GM21390 (cell line): Measurements from ENCODE around the gene WDR88.
"Not testable (repeated sequence)": the region's sequence is repeated elsewhere in the genome, so short reads cannot be mapped to it uniquely, and the experiment has no call there.

ENCODE experiments used
- ATAC-seq: cut with Tn5 transposase; IDR thresholded peaks from one replicate; pipeline ENCODE4 v1.9.1; 2021; ENCODE audit not compliant: unreplicated experiment

The WDR88 gene

DNA sequence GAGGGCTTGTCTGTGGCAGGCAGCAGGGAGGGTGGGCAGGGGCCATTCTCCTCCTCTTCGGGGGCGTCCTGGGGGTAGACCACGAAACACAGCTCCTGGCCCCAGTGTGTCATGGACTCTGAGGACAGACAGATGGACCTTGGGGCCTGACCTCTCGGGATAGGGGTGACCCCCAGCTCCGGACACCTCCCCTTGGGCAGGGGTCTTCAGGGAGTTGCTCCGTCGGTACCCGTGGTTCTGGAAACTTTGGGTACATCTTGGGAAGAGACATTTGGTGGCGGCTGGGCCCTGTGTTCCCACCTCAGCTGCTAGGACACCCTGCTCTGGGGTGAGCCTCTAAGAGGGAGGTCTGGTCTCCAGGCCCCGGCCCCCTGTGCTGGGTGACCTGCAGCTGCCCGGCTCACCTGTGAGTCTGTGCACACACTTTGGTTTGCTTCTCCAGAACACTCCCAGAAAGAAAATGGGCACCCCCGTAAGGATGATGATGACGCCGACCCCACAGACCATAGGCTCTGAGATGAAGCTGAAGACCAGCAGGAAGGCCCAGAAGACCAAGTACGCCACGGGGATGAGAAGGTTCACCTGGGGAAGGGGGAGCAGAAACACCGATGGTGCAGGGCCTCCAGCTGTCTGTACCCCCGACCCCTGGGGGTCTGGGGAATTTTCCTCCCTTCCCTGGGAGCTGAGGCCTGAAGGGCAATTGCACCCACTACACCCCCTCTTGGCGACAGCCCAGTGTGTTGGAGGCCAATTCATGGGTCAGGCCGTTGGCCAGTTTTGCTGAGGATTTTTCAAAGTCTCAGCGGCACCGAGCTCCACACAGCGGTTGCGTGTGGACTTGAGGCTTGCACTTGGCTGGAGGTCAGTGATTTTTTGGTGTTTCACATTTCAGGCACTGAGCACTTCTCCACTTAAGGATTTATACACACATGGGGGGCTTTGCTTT lies 77.3 kb downstream of the WDR88 start:
- no peak for ATAC-seq

DNA sequence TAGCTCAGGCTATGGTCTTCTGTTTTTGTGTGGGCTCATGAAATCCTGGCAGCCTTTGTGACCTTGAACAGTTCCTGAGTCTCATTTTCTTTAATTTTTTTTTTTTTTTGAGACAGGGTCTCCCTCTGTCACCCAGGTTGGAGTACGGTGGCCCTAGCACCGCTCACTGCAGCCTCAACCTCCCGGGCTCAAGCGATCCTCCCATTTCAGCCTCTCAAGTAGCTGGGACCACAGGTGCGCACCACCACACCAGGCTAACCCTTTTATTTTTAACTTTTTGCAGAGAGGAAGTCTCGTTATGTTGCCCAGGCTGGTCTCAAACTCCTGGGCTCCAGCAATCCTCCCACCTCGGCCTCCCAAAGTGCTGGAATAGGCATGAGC lies 77.9 kb downstream of the WDR88 start:
- ATAC-seq, result not testable (repeated sequence)

DNA sequence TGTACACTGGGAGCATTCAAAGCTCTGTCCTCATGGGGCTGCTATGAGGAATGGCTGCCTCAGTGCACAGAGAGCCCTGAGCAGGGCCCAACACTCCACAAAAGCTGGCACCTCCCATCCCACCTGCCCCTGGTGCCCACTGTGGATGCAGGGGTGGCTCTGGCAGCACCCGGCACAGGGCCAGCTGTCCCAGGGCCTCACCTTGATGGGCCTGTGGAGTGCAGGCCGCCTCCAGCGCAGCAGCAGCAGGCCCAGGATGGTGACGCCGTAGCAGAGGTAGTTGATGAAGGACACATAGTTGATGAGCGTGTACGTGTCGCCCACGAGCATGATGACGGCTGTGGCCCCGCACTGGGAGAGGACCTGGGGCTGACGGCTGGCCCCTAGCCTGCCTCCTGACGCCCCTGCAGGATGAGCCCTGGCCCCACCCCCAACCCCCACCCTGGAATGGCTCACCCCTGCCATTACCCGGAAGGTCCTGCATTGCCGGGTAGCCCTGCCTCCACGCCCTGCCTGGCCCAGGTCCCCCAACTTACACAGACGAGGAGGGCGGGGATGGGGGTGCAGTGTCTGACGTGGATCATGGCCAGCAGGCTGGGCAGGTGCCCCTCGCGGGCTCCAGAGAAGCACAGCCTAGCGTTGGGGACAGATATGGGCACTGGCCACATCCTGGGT lies 78.5 kb downstream of the WDR88 start:
- no peak for ATAC-seq

DNA sequence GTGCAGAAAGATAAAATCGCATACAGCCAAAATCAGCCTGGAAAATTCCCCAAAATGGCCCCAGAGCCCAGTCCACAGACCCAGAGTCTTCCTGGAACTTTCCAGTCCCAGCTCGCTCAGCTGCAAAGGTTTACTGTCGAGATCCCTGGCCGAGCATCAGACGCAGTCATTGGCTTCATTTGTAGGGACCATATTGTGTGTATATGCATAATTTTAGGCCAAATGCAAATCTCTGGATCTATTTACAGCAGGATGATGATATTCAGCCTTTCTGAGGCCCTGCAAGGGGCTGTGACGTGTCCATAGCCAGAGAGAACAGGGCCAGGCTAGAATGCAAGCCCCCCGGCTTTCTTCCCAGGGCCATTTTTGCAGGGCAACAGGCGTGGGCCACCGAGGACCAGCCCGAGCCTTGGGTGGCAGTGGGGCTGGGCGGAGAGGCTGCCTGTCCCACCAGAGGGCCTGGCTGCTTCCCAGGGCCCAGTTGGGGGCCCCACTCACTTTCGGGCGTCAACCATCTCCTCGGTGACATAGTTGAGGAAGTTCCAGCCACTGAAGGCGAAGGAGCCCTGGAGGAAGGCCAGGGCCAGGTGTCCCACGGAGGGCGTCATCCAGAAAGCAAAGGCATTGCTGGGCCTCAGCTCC lies 80.0 kb downstream of the WDR88 start:
- ATAC-seq, result no peak

DNA sequence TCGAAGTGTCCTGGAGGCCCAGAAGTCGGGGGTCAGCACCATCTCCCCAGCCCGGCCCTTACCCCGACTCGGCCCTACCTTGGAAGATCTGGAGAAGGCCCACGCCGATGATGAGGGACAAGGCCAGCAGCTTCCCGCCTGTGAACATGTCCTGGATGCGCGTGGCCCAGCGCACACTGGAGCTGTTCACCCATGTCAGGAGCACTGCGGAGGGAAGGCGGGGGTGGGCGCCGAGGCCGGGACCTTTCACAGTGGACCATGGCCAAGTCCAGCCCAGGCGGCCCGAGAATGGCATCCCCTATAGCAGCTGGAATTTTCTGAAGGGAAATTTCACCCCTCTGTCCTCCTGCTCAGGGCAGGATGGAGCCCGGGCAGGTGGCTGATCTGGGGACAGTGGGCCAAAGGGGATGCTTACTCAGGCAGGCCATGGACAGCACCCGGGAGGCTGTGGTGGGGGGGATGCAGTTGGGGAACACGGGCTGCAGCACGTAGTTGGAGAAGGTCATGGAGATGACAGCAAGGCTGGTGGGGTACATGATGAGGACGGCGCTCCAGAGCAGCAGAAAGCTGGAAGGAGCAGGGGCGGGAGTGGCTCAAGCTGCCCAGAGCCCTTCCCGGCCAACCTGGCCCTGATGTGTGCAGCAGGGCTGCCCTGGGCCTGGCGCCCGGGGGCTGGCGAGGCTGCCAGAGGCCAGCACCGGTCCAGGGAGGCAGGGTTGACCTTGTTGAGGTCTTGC lies 80.7 kb downstream of the WDR88 start:
- ATAC-seq, result no peak

DNA sequence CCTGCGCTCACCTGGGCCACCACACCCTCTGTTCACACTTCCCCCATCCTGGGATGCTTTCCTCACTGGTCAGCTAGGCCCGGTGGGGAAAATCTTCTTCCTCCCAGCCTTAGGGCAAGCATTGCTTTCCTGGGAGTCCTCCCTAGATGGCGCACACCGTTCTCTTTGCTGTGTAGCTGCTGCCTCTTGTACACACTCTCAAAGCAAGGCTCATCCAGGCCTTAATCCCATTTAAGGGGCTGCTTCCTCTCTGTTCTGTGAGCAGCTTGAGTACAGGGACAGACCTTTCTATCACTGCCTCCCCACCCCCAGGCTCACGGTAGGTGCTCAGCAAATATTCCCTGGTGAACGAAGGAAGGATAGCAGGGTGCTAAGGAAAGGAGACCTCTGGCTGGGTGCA lies 82.7 kb downstream of the WDR88 start:
- ATAC-seq, result no peak

DNA sequence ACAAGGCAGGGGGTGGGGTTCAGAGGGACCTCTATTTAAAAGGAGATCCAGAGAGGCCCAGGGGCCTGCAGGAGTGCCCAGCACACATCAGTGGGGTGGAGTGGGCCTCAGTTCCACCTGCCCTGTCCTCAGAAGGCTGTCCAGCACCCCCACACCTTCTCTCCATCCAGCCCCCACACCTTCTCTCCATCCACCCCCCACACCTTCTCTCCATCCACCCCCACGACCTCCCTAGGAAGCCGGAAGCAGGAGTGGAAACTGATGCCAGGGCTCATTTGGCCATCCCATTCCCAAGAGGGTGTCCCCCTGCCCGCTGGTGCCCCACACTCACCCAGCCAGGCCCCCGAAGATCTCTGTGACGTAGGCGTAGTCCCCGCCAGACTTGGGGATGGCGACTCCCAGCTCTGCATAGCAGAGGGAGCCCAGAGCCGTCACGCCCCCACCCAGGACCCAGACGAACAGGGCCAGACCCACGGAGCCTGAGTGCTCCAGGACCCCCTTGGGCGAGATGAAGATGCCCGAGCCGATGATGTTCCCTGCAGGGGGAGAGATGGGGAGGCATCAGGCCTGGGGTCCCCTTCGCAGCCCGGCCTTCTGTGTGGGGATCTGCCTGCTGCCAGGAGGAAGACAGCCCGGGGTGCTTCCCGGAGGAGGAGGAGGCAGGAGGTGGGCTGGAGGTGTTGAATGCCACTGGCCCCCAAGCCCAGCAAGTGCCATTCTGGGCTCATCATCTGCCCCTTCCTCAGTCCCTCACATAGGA lies 83.7 kb downstream of the WDR88 start:
- ATAC-seq, result no peak

DNA sequence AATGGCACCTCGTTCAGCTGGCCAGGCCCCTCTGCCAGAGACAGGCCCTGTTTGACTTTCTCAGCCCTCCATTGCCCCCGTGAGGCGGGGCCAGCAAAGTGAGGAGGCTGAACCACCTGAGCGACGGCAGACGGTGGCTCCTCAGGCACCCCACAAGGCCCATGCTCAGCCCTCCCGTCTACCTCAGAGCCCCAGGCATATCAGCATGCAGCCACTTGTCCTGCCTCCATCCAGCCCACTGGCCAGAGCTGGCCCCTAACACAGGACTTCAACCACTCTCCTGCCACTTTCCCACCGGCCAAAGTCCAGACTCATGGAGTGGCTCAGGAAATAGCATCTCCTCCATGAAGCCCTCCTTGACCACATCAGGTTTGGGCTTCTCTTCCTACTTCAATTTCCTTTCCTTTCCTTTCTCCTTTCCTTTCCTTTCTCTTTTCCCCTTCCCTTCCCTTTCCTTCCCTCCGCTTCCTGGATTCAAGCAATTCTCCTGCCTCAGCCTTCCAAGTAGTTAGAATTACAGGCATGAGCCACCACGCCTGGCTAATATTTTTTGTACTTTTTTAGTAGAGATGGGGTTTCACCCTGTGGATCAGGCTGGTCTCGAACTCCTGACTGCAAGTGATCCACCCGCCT lies 84.4 kb downstream of the WDR88 start:
- ATAC-seq, result no peak

DNA sequence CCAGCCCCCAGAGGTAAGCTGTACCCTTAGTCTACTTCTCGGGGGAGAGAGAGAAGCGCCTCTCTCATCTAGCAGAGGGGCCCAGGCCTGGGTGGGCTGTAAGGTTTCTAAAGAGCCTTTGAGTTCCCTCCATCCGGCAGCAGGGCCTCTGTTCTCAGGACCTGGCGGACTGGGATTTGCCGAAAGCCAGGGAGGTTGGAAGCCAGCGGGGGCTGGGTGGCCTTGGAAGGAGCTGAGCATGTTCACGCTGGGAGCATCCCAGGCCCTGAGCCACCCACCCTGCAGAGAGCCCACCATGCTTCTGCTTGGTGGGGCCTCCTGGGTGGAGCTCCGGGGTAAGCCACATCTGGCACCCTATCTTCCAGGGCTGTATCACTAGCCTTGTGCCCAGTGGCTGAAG lies 86.0 kb downstream of the WDR88 start:
- no peak for ATAC-seq

DNA sequence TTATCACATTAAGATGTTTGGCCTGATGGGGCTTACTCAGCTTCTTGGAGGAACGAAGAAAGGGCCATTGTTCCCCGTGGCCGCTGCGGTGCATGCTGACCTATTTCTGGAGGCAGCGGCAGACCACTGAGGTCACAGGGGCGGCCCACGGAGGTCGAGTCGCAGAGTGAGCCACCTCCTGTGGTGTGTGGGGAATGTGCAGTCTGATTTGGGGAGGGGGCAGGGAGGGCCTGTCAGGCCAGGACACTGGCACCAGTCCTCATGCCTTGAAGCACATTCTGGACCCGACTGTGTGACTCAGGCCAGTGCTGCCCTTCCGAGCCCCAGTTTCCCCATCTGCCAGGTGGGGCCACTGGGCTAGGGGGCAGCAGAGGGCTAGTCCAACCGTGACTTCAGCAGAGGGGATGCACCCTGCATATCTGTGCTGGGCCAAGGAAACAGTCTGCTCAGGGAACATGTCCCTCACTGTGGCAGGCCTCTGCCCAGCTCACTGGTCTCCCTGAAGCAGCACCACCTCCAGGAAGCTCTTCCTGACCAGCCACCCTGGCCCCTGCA lies 87.4 kb downstream of the WDR88 start:
- ATAC-seq, result no peak

DNA sequence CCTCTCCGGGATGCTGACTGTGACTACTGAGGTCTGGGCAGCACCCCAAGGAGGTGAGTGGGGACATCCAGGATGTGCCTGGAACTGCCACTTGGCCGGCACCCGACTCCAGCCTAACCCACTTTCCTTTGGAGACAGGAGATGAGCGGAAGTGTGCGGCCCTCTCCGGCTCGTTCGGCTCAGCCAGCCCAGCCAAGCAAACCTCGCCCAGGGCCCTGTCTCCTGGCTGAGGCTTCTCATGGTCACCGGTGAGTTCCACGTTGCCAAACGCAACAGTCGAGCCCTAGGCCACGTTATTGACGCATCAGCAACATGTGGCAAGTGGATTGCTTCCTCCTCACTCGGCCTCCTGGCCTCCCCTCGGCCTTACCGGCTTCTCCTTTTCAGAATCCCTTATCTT lies 88.2 kb downstream of the WDR88 start:
- ATAC-seq, result no peak

DNA sequence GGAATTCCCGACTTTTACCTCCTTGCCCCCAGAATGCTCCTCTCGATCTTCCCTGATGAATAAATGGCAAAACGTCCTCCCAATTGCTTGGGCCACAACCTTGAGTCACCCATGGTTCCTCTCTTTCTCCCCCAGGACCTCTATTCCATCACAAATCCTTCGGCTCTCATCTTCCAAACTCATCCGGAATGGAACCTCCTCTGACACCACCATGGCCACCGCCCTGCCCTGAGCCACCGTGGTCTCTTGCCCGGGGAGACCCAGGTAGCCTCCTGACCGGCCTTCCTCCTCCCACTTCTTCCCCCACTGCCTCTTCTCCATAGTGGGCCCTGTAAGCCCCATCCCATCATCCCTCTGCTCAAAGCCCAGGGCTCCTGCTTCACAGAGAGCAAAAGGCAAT lies 88.8 kb downstream of the WDR88 start:
- no peak for ATAC-seq

DNA sequence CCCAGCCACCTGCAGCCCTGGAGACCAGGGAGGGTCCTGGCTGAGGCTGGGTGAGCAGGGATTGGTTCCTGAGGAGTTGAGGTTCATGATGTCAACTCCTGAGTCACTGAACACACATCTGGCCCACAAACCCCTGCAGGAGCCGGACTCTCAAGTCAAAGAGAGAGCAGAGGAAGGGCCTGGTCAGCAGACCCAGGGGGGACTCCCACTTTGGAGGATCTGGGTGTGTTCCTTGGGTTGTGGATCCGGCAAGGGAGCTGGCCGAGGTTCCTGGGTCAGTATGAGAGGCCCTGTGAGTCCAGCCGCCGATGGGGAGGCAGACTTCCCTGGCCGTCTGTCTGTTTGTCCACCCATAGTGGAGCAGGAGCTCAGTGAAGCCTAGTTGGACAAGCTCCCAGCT lies 89.7 kb downstream of the WDR88 start:
- no peak for ATAC-seq

DNA sequence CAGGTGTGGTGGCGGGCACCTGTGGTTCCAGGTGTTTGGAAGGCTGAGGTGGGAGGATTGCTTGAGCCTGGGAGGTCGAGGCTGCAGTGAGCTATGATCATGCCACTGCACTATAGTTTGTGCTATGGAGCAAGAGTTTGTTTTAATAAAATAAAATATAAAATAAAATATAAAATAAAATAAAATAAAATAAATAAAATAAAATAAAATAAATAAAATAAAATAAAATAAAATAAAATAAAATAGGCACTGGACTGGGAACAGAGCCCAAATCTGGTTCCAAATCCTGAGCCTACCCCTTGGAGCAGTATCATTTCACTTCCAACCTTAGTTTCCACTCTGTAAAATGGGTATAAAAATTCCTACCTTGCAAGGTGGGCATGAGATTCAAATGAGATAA lies 90.3 kb downstream of the WDR88 start:
- ATAC-seq, result not testable (repeated sequence)

DNA sequence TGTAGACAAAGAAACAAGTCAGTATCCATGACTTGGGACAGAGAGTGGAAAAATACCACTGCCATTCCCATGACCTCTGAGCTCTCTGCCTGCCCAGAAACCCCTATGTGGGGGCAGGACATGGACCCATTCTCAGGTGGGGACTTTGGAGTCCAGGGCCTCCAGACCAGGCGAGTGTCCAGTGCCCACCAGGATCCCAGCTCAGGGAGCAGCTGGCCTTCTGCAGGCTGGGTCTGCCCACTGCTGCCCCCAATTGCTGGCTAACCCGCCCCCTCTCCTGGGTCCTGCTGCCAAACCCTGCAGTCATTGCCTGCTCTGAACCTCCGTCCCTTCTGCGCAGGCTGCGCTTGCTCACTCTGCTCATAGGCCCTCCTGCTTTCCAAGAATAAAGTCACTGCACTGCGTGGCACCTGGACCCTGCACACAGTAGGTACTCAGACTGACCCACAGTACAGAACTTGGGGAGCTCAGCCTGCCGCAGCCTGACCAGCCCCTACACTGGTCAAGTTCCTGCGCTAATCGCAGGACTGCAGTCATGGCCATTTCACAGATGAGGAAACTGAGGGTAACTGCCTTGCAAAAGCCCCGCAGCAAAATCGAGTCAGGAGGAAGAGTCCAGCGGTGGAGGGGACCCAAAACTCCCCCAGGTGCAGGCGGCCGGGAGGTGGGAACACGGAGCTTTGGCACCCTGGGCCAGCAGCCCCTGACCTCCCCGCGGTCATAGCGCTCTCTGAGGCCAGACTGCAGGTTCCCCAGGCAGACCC lies 93.0 kb downstream of the WDR88 start:
- ATAC-seq, result no peak
